HL-60 (cell line): ENCODE measurements around the gene ETV7.

Experiments
- POLR2AphosphoS5 ChIP-seq: IDR thresholded peaks from 2 replicates; pipeline ENCODE4 v1.6.1; 2012; ENCODE audit warnings: low read depth
- TF ChIP-seq, protein P1 (sequence below): IDR thresholded peaks from one replicate; pipeline ENCODE4 v1.5.1; 2011; ENCODE audit warnings: low read length, control low read depth, inconsistent platforms; ENCODE audit not compliant: insufficient read depth
- TF ChIP-seq, protein P2 (sequence below): IDR thresholded peaks from 2 replicates; pipeline ENCODE4 v1.6.1; 2012; ENCODE audit warnings: low read depth; ENCODE audit not compliant: insufficient replicate concordance

DNA sequence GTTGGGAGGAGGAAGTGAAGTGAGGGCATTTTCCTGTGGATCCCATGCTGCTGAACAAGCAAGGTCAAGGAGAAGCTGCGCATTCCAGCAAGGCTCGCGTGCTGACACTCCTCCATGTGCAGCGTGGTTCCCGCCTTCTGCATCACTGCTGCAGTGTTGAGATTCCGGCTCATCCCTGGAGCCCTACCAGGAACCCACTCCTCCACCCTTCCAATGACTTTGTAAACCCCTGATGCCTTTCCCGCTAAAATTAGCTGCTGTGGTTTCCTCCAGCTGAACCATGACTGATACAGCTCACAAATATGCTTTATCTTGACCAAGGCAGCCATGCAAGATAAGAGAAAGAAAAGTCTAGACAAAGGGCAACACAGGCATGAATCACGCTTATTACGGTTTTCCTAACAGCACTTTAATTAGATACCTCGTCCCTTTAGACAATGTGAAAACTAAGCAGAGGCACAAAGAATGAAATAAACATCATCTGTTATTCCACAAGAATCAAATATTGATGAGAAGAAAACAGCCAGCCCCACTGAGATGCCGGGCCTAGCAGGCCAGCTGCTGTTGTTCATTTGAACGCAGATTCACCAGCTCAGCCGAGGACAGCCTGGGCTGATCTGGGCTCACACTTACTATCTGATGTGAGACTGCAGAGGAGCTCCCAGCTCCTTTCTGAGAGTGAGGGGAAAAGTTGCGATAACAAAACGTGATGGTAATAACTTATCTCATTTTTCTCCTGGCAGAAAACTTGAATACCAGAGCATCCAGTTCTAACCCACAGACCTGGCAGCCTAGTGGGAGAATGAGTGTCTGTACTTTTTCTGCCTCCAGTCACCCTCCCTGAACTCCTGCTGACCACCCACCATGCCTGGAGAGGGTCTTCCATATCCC lies 36.5 kb downstream of the ETV7 start:
- TF ChIP-seq, protein P1, sequence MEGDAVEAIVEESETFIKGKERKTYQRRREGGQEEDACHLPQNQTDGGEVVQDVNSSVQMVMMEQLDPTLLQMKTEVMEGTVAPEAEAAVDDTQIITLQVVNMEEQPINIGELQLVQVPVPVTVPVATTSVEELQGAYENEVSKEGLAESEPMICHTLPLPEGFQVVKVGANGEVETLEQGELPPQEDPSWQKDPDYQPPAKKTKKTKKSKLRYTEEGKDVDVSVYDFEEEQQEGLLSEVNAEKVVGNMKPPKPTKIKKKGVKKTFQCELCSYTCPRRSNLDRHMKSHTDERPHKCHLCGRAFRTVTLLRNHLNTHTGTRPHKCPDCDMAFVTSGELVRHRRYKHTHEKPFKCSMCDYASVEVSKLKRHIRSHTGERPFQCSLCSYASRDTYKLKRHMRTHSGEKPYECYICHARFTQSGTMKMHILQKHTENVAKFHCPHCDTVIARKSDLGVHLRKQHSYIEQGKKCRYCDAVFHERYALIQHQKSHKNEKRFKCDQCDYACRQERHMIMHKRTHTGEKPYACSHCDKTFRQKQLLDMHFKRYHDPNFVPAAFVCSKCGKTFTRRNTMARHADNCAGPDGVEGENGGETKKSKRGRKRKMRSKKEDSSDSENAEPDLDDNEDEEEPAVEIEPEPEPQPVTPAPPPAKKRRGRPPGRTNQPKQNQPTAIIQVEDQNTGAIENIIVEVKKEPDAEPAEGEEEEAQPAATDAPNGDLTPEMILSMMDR, result no peak
- TF ChIP-seq, protein P2, sequence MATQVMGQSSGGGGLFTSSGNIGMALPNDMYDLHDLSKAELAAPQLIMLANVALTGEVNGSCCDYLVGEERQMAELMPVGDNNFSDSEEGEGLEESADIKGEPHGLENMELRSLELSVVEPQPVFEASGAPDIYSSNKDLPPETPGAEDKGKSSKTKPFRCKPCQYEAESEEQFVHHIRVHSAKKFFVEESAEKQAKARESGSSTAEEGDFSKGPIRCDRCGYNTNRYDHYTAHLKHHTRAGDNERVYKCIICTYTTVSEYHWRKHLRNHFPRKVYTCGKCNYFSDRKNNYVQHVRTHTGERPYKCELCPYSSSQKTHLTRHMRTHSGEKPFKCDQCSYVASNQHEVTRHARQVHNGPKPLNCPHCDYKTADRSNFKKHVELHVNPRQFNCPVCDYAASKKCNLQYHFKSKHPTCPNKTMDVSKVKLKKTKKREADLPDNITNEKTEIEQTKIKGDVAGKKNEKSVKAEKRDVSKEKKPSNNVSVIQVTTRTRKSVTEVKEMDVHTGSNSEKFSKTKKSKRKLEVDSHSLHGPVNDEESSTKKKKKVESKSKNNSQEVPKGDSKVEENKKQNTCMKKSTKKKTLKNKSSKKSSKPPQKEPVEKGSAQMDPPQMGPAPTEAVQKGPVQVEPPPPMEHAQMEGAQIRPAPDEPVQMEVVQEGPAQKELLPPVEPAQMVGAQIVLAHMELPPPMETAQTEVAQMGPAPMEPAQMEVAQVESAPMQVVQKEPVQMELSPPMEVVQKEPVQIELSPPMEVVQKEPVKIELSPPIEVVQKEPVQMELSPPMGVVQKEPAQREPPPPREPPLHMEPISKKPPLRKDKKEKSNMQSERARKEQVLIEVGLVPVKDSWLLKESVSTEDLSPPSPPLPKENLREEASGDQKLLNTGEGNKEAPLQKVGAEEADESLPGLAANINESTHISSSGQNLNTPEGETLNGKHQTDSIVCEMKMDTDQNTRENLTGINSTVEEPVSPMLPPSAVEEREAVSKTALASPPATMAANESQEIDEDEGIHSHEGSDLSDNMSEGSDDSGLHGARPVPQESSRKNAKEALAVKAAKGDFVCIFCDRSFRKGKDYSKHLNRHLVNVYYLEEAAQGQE, result no peak
- TF ChIP-seq POLR2AphosphoS5, result no peak
